Measurements from ENCODE around the gene SLC35E1.
"Not testable (repeated sequence)": the region's sequence is repeated elsewhere in the genome, so short reads cannot be mapped to it uniquely, and the experiment has no call there.

SLC35E1 gene

GRCh38 chr19:16566161-16566560 is 6.1 kb downstream of the SLC35E1 start:
- no peak for DNase-seq (ENCODE audit: low read depth)
- no peak overlapping the region for H3K4me3 ChIP-seq (ENCODE audit: low read depth, low read length)
- TF ChIP-seq CTCF (IDR thresholded peaks at IDR 0.05; ENCODE audit: low read depth, low read length, missing control alignments): no peak

- no peak for DNase-seq (ENCODE audit: low read depth)
- no peak overlapping the region for H3K4me3 ChIP-seq (ENCODE audit: low read depth, low read length)
- TF ChIP-seq CTCF (IDR thresholded peaks at IDR 0.05; ENCODE audit: low read depth, low read length, missing control alignments): no peak
Observed at GRCh38 chr19:16564842-16565241, 7.4 kb downstream of the SLC35E1 start.

- no peak overlapping the region for H3K4me3 ChIP-seq (ENCODE audit: low read depth, low read length)
- DNase-seq (ENCODE audit: low read depth): no peak
- no peak for TF ChIP-seq CTCF (IDR thresholded peaks at IDR 0.05; ENCODE audit: low read depth, low read length, missing control alignments)
Observed at GRCh38 chr19:16562608-16563025, 9.6 kb downstream of the SLC35E1 start.

GRCh38 chr19:16561382-16561781 is 10.8 kb downstream of the SLC35E1 start:
- TF ChIP-seq CTCF (IDR thresholded peaks at IDR 0.05; ENCODE audit: low read depth, low read length, missing control alignments): no peak
- no peak for DNase-seq (ENCODE audit: low read depth)
- H3K4me3 ChIP-seq (ENCODE audit: low read depth, low read length): no peak overlapping the region

GRCh38 chr19:16559780-16560276 is 12.4 kb downstream of the SLC35E1 start:
- TF ChIP-seq CTCF (IDR thresholded peaks at IDR 0.05; ENCODE audit: low read depth, low read length, missing control alignments): no peak
- no peak for DNase-seq (ENCODE audit: low read depth)
- H3K4me3 ChIP-seq (ENCODE audit: low read depth, low read length): no peak overlapping the region

- no peak overlapping the region for H3K4me3 ChIP-seq (ENCODE audit: low read depth, low read length)
- DNase-seq (ENCODE audit: low read depth): no peak
- TF ChIP-seq CTCF (IDR thresholded peaks at IDR 0.05; ENCODE audit: low read depth, low read length, missing control alignments): no peak
Observed at GRCh38 chr19:16554776-16555175, 17.4 kb downstream of the SLC35E1 start.

- H3K4me3 ChIP-seq (ENCODE audit: low read depth, low read length); DNase-seq (ENCODE audit: low read depth): not testable (repeated sequence)
Observed at GRCh38 chr19:16551902-16552301, 20.3 kb downstream of the SLC35E1 start.
